K562 (cell line): Measurements from ENCODE around the gene GRB10. TPM values are rescaled to one million over a fixed set of nuclear protein-coding genes. Genes with fewer than 3 reads are reported as not detected.

ENCODE experiments used
- ATAC-seq: fragments of 200-7000 bp; cut with Tn5 transposase; 3 replicates; pipeline ENCODE4 v1.9.1; 2020; ENCODE audit warnings: moderate library complexity
- BruUV-seq: library from RNA; stranded (reverse); fragments of 400-500 nt; replicated peaks from 2 replicates; lab custom pipeline; 2021; lab: Mats Ljungman, UMichigan
- CTCF ChIA-PET: fragments of 300-600 bp; formaldehyde crosslinking; extraction: SDS; loops from one replicate; lab custom pipeline; 2021; ENCODE audit warnings: low intra/inter-chr PET ratio; lab: Yijun Ruan, JAX
- POLR2A ChIA-PET: fragments of 300-600, 350-650 bp; sonication (Branson Sonifier 250); formaldehyde crosslinking; extraction: SDS; loops from one replicate; lab custom pipeline; 2021; ENCODE audit warnings: antibody characterized with exemption, inconsistent platforms; lab: Yijun Ruan, JAX
- DNase-seq, 4 experiments: peaks; one replicate each; pipeline versions ENCODE4 v3.0.0 to v3.0.0-alpha.2; 2011 to 2018; ENCODE audit warnings: low spot score in 3 of 4, mixed read lengths in 3 of 4; ENCODE audit errors: extremely low read depth in 1 of 4
- FAIRE-seq: peaks from 2 replicates; lab custom pipeline; 2011; peaks lifted over from hg19 to GRCh38; lab: Jason Lieb, UNC
- H2AFZ ChIP-seq: 2 replicates; pipeline ENCODE4 v1.6.0; 2011; ENCODE audit warnings: low read depth, low read length, control low read depth, inconsistent platforms
- H3K27ac ChIP-seq: fragments of 200-600 bp; 3 replicates; pipeline ENCODE4 v1.8.0; 2011; ENCODE audit warnings: low read depth, mild to moderate bottlenecking, control low read depth, inconsistent platforms, low read length, moderate library complexity, mixed read lengths; ENCODE audit errors: extremely low read depth
- H3K27me3 ChIP-seq, 2 experiments: fragments of 300-600 bp in 1 of 2; 2 replicates in 1 of 2; 3 replicates in 1 of 2; pipeline versions ENCODE4 v1.6.0 to v1.8.0; 2011; ENCODE audit warnings: inconsistent platforms in 2 of 2, low read length in 2 of 2, mild to moderate bottlenecking in 1 of 2, mixed read lengths in 1 of 2, moderate library complexity in 1 of 2; ENCODE audit not compliant: control insufficient read depth in 2 of 2, insufficient read depth in 2 of 2
- H3K36me3 ChIP-seq: fragments of 300-600 bp; 3 replicates; pipeline ENCODE4 v1.8.0; 2011; ENCODE audit warnings: mild to moderate bottlenecking, low read length, inconsistent platforms; ENCODE audit not compliant: control insufficient read depth, insufficient read depth
- H3K4me1 ChIP-seq, 2 experiments: fragments of 200-600 bp in 1 of 2; replicated peaks in 1 of 2; 2 replicates in 1 of 2; 3 replicates in 1 of 2; pipeline versions ENCODE4 v1.5.1 to v1.8.0; 2011; ENCODE audit warnings: inconsistent platforms in 2 of 2, low read length in 2 of 2, mild to moderate bottlenecking in 1 of 2, mixed read lengths in 1 of 2, moderate library complexity in 1 of 2; ENCODE audit not compliant: control insufficient read depth in 2 of 2, insufficient read depth in 2 of 2
- H3K4me2 ChIP-seq: 2 replicates; pipeline ENCODE4 v1.6.1; 2011; ENCODE audit warnings: low read length, control low read depth, inconsistent platforms, mixed read lengths; ENCODE audit not compliant: insufficient read depth
- H3K4me3 ChIP-seq: fragments of 200-600 bp; sonication (generic), shearing (Covaris generic); 2 replicates; pipeline ENCODE4 v1.5.1; 2016; ENCODE audit warnings: control low read depth, inconsistent platforms
- H3K79me2 ChIP-seq: fragments of 200-600 bp; 3 replicates; pipeline ENCODE4 v1.8.0; 2011; ENCODE audit warnings: low read length, inconsistent platforms; ENCODE audit not compliant: control insufficient read depth, insufficient read depth
- H3K9ac ChIP-seq, 2 experiments: 2 replicates each; pipeline versions ENCODE4 v1.6.0 to v1.6.1; 2011; ENCODE audit warnings: low read depth in 2 of 2, low read length in 2 of 2, control low read depth in 1 of 2, inconsistent platforms in 1 of 2, mild to moderate bottlenecking in 1 of 2, mixed read lengths in 1 of 2; ENCODE audit not compliant: insufficient read depth in 1 of 2
- H3K9me1 ChIP-seq: one replicate; pipeline ENCODE4 v1.6.0; 2011; ENCODE audit warnings: inconsistent platforms, mild to moderate bottlenecking, low read length, moderate library complexity; ENCODE audit not compliant: control insufficient read depth, insufficient read depth
- H3K9me3 ChIP-seq: replicated peaks from 2 replicates; pipeline ENCODE4 v1.5.1; 2011; ENCODE audit warnings: low read depth, low read length, inconsistent platforms; ENCODE audit not compliant: control insufficient read depth, insufficient read depth
- H4K20me1 ChIP-seq: replicated peaks from 2 replicates; pipeline ENCODE4 v1.6.1; 2011; ENCODE audit warnings: low read length, inconsistent platforms, mixed read lengths; ENCODE audit not compliant: control insufficient read depth, insufficient read depth
- ARHGAP35 ChIP-seq: fragments of 450-650 bp; IDR thresholded peaks from 2 replicates; pipeline ENCODE4 v1.6.1; 2018; ENCODE audit not compliant: partially characterized antibody
- MEF2A ChIP-seq: IDR thresholded peaks from 2 replicates; pipeline ENCODE4 v1.6.1; 2011; ENCODE audit warnings: low read depth, mild to moderate bottlenecking, low read length, moderate library complexity; ENCODE audit not compliant: control insufficient read depth
- REST ChIP-seq, 2 experiments: fragments of 450-650 bp; formaldehyde crosslinking in 1 of 2; IDR thresholded peaks; 2 replicates each; pipeline versions ENCODE4 v1.4.0 to v1.6.1; 2014 to 2020; ENCODE audit warnings: mild to moderate bottlenecking in 2 of 2, borderline replicate concordance in 1 of 2, low read depth in 1 of 2
- SAFB2 ChIP-seq: fragments of 200-400 bp; formaldehyde crosslinking; IDR thresholded peaks from 2 replicates; pipeline ENCODE4 v1.6.1; 2018; ENCODE audit warnings: borderline replicate concordance, low read length, low read depth, moderate library complexity; ENCODE audit not compliant: severe bottlenecking
- U2AF1 ChIP-seq: fragments of 200-400 bp; formaldehyde crosslinking; optimal IDR thresholded peaks from 2 replicates; pipeline ENCODE3; 2017; ENCODE audit warnings: mild to moderate bottlenecking, low read depth, low read length, moderate library complexity
- ZNF41 ChIP-seq: fragments of 250-450 bp; sonication (Bioruptor Pico); conservative IDR thresholded peaks from 2 replicates; pipeline ENCODE4 v1.4.0; 2020; ENCODE audit warnings: mild to moderate bottlenecking
- ZNF431 ChIP-seq: sonication (generic); formaldehyde crosslinking; IDR thresholded peaks from 2 replicates; pipeline ENCODE4 v1.8.0; 2022; ENCODE audit warnings: mild to moderate bottlenecking, missing genetic modification reagents
- WGBS: fragments of 100-300 bp; shearing (Covaris generic); methylation state at CpG from one replicate; pipeline ENCODE4 v1.1.6; 2016; ENCODE audit warnings: low coverage, mixed read lengths; ENCODE audit not compliant: insufficient coverage; ENCODE audit errors: missing lambda C conversion rate; 5-methylcytosine and 5-hydroxymethylcytosine counted together
- in situ Hi-C: fragments of 300-500 bp; cut with MboI; formaldehyde crosslinking; loops from 4 replicates; pipeline ENCODE4 v1.15.0; 2018; ENCODE audit warnings: inconsistent platforms, mixed read lengths
- intact Hi-C: fragments of 100-400 bp; cut with micrococcal nuclease; formaldehyde crosslinking; loops from 2 replicates; pipeline ENCODE4 v1.14.2; 2022
- polyA plus RNA-seq, 8 experiments: library from polyadenylated mRNA; depleted of rRNA in 4 of 8; stranded (reverse) in 5 of 8; unstranded in 3 of 8; fragments of >200 nt; fragmentation: Nextera tagmentation in 2 of 8; fragmentation: Illumina TruSeq in 1 of 8; extraction: Ambion mirVana in 2 of 8; extraction: Trizol in 1 of 8; gene quantifications; 2 replicates each; pipeline versions ENCODE4 v1.2.1 to v1.2.3, GENCODE V29; 2011 to 2014; ENCODE audit warnings: inconsistent platforms in 1 of 8, missing spikeins in 1 of 8
- total RNA-seq, 7 experiments: library from RNA; depleted of rRNA in 6 of 7; stranded (reverse); fragments of >200 nt in 6 of 7; fragmentation: Illumina TruSeq in 2 of 7; extraction: Trizol in 2 of 7; gene quantifications; 2 replicates each; pipeline versions ENCODE4 v1.2.1 to v1.2.3, GENCODE V29; 2011 to 2021; ENCODE audit warnings: low replicate concordance in 1 of 7

The GRB10 gene
- total and polyA plus RNA-seq, 9 of the 15 experiments (the other 6 are each of a cell fraction or from before 2014, with no cell fraction given) = 8.9 to 88.5 (median 40.7) TPM

DNA sequence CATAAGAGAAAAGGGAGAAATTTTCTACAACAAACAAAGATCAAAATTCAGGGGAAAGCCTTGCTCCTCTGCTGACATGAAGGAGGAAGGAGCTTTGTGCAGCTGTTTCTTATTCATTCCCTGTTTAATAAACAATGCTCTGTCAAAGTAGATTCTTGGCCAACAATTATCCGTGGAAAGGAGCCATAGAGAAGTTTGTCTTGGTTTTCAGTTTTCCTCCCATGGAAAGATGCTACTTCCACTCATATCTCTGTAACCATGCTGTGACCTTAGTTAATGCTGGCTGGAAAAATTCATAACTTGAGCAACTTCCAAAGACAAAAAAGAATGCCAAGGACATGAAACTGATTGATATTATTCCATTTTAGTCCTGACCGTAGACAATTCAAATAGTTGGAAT is 225.6 kb downstream of the GRB10 start (continued):
- TF ChIP-seq ZNF41 (CRISPR knock-in tag) = no peak

DNA sequence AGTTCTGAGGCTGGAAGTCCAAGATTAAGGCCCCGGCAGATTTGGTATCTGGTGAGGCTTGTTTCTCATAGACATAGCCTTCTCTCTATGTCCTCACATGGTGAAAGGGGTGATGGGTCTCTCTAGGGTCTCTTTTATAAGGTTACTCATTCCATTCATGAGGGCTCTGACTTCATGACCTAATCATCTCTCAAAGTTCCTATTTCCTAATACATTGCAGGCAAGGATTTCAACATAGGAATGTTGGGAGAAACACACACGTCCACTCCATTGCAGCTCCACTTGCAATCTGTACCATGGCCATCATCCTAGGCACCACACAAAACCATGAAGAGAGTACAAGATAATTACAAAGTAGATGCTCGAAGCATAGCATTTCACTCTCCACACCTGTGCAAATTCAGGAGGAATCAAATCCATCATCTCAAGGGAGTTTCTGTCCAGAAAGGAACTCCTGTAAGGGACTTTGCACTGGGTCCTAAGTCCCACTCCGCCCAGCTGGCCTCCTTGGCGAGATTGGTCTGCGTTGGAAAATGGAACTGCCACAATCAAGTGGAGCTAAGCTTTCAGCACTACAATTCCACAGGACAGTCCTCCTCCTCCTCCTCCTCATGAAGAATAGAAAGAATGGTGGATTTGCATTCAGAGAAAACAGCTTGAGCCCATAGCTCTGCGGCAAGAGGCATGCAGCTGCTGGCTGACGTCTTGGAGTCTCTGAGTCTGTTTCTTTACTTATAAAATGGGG is 226.3 kb downstream of the GRB10 start:
- FAIRE-seq = no peak
- Histone ChIP-seq H3K9ac (no peak overlapping the region), H3K4me1 (peaks cover 7 to 10% of the 10 kb centered on the region in 2 experiments; a peak in 4 of 5 replicates), H3K4me2 (no peak overlapping the region), H3K27ac (no peak overlapping the region), H4K20me1 (peaks cover 16% of the 10 kb centered on the region), H3K36me3 (no peaks in the 10 kb centered on the region), H3K9me1 (no peaks in the 10 kb centered on the region), H3K79me2 (no peaks in the 10 kb centered on the region), H3K4me3 (no peak overlapping the region), H3K9me3 (no peaks in the 10 kb centered on the region), H2AFZ (no peak overlapping the region), H3K27me3 (peaks cover 28 to 59% of the 10 kb centered on the region in 2 experiments)
- ChIA-PET CTCF (no interaction called here), POLR2A (interaction anchor here (0.5 to 1.5 kb wide), 6 partner anchors 9 to 602 kb away, joined by 3 read pairs; no protein-coding TSS in a partner anchor)
- WGBS = 5% methylated on average over 8 of the region's 8 CpGs
- in situ Hi-C loops = loop anchor here (5.0 kb wide), 1 partner anchor 89 kb away; no protein-coding TSS in a partner anchor
- no peak for TF ChIP-seq ARHGAP35
- TF ChIP-seq U2AF1 = no peak
- no peak for TF ChIP-seq SAFB2
- TF ChIP-seq ZNF431 (CRISPR knock-in tag) = no peak
- TF ChIP-seq REST (IDR thresholded peaks at IDR 0.05; ENCODE audit: borderline replicate concordance) = peak; percentile 52
- no peak for TF ChIP-seq REST (CRISPR knock-in tag; IDR thresholded peaks at IDR 0.05; ENCODE audit: low read depth)
- no peak for TF ChIP-seq MEF2A
- no peak for ATAC-seq
- BruUV-seq = no TSS peak
- intact Hi-C loops = no loop called here
- DNase-seq = no peak
